K562 (cell line): ENCODE data around the gene PRKAR1B. TPM values are rescaled to one million over a fixed set of nuclear protein-coding genes. Genes with fewer than 3 reads are reported as not detected.

Source experiments
- ARID4B ChIP-seq: sonication (generic); formaldehyde crosslinking; IDR thresholded peaks from 2 replicates; pipeline ENCODE4 v1.8.0; 2022; ENCODE audit warnings: mild to moderate bottlenecking, missing genetic modification reagents
- DACH1 ChIP-seq: fragments of 450-650 bp; IDR thresholded peaks from 2 replicates; pipeline ENCODE4 v1.6.1; 2018; ENCODE audit not compliant: partially characterized antibody
- RBM34 ChIP-seq: fragments of 200-400 bp; formaldehyde crosslinking; IDR thresholded peaks from 2 replicates; pipeline ENCODE4 v1.6.1; 2018; ENCODE audit warnings: low read length, borderline replicate concordance; ENCODE audit not compliant: insufficient read depth
- SAFB ChIP-seq: fragments of 200-400 bp; formaldehyde crosslinking; IDR thresholded peaks from 2 replicates; pipeline ENCODE4 v1.6.1; 2017; ENCODE audit warnings: low read depth, low read length, borderline replicate concordance
- SLC30A9 ChIP-seq: fragments of 250-450 bp; sonication (Bioruptor Pico); IDR thresholded peaks from 2 replicates; pipeline ENCODE4 v1.8.0; 2022; ENCODE audit warnings: mild to moderate bottlenecking, moderate library complexity
- SRSF9 ChIP-seq: fragments of 200-400 bp; formaldehyde crosslinking; IDR thresholded peaks from 2 replicates; pipeline ENCODE4 v1.6.1; 2017; ENCODE audit warnings: low read depth, low read length, borderline replicate concordance
- ZBED1 ChIP-seq: IDR thresholded peaks from 2 replicates; pipeline ENCODE4 v1.6.1; 2014
- ZNF398 ChIP-seq: fragments of 250-450 bp; sonication (Bioruptor Pico); IDR thresholded peaks from 2 replicates; pipeline ENCODE4 v1.8.0; 2021; ENCODE audit warnings: moderate library complexity, mild to moderate bottlenecking, inconsistent platforms
- polyA plus RNA-seq, 8 experiments: library from polyadenylated mRNA; depleted of rRNA in 4 of 8; stranded (reverse) in 5 of 8; unstranded in 3 of 8; fragments of >200 nt; fragmentation: Nextera tagmentation in 2 of 8; fragmentation: Illumina TruSeq in 1 of 8; extraction: Ambion mirVana in 2 of 8; extraction: Trizol in 1 of 8; gene quantifications; 2 replicates each; pipeline versions ENCODE4 v1.2.1 to v1.2.3, GENCODE V29; 2011 to 2014; ENCODE audit warnings: inconsistent platforms in 1 of 8, missing spikeins in 1 of 8
- total RNA-seq, 7 experiments: library from RNA; depleted of rRNA in 6 of 7; stranded (reverse); fragments of >200 nt in 6 of 7; fragmentation: Illumina TruSeq in 2 of 7; extraction: Trizol in 2 of 7; gene quantifications; 2 replicates each; pipeline versions ENCODE4 v1.2.1 to v1.2.3, GENCODE V29; 2011 to 2021; ENCODE audit warnings: low replicate concordance in 1 of 7

The PRKAR1B gene
- total and polyA plus RNA-seq, 9 of the 15 experiments (the other 6 are each of a cell fraction or from before 2014, with no cell fraction given) = 0.99 to 30.5 (median 12.7) TPM

- no peak for TF ChIP-seq ARID4B (CRISPR knock-in tag)
- no peak for TF ChIP-seq RBM34
- no peak for TF ChIP-seq ZNF398 (CRISPR knock-in tag)
- no peak for TF ChIP-seq ZBED1
- TF ChIP-seq SLC30A9 (CRISPR knock-in tag) = no peak
- TF ChIP-seq DACH1 = no peak
- TF ChIP-seq SAFB = no peak
- no peak for TF ChIP-seq SRSF9
Measured at GRCh38 chr7:582931-583330, 144.2 kb downstream of the PRKAR1B start (continued).
